Astrocyte of the spinal cord (primary cell): ENCODE measurements around the gene SMIM24.
A peak's percentile ranks its signal among the peaks of the same experiment; 100 is the strongest.

Experiments used
- DNase-seq: peaks from one replicate; pipeline ENCODE4 v3.0.0; 2011; ENCODE audit warnings: low read depth, low spot score
- H3K4me3 ChIP-seq: 2 replicates; pipeline ENCODE4 v1.5.1; 2011; ENCODE audit warnings: low read depth, mild to moderate bottlenecking, low read length, moderate library complexity
- in situ Hi-C: cut with HindIII; loops from 2 replicates; pipeline ENCODE4 v1.10.0; 2017; ENCODE audit warnings: low sequenced_read_pairs
- TF ChIP-seq, protein P1 (sequence below): IDR thresholded peaks from 2 replicates; pipeline ENCODE4 v1.5.1; 2012; ENCODE audit warnings: low read depth, mild to moderate bottlenecking, low read length, inconsistent platforms

The SMIM24 gene

DNA sequence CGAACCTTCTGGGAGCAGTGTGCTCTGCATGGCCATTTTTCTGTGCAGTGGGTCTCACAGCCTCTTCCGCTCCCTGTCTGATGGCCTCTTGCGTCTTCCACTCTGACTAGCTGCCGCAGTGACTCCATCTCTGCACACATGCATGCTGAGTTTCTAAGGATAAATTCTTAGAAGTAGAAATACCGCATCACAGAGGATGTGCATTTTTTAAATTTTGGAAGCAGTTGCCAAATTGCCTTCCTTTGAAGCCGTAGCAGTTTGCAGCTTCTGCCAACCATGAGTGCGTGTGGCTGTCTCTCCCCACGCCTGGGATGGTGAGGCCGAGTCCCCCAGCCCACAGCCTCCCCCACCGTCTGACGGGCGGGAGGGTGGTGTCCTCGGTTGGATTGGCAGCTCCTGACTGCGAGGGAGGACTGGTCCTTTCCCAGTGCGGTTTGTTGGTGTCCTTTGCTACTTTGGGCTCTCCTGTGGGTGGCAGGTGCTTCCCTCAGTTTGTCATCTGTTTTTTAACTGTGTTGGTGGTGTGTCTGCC lies 35.6 kb upstream of the SMIM24 start:
- H3K4me3 ChIP-seq, result no peak overlapping the region
- TF ChIP-seq, protein P1, sequence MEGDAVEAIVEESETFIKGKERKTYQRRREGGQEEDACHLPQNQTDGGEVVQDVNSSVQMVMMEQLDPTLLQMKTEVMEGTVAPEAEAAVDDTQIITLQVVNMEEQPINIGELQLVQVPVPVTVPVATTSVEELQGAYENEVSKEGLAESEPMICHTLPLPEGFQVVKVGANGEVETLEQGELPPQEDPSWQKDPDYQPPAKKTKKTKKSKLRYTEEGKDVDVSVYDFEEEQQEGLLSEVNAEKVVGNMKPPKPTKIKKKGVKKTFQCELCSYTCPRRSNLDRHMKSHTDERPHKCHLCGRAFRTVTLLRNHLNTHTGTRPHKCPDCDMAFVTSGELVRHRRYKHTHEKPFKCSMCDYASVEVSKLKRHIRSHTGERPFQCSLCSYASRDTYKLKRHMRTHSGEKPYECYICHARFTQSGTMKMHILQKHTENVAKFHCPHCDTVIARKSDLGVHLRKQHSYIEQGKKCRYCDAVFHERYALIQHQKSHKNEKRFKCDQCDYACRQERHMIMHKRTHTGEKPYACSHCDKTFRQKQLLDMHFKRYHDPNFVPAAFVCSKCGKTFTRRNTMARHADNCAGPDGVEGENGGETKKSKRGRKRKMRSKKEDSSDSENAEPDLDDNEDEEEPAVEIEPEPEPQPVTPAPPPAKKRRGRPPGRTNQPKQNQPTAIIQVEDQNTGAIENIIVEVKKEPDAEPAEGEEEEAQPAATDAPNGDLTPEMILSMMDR, result no peak
- peak; percentile 23 for DNase-seq
- in situ Hi-C loops, result no loop called here

- TF ChIP-seq, protein P1, result no peak
- in situ Hi-C loops, result no loop called here
- DNase-seq, result no peak
- H3K4me3 ChIP-seq, result no peak overlapping the region
These were observed 34.6 kb upstream of the SMIM24 start for GRCh38 chr19:3514930-3515329.

DNA sequence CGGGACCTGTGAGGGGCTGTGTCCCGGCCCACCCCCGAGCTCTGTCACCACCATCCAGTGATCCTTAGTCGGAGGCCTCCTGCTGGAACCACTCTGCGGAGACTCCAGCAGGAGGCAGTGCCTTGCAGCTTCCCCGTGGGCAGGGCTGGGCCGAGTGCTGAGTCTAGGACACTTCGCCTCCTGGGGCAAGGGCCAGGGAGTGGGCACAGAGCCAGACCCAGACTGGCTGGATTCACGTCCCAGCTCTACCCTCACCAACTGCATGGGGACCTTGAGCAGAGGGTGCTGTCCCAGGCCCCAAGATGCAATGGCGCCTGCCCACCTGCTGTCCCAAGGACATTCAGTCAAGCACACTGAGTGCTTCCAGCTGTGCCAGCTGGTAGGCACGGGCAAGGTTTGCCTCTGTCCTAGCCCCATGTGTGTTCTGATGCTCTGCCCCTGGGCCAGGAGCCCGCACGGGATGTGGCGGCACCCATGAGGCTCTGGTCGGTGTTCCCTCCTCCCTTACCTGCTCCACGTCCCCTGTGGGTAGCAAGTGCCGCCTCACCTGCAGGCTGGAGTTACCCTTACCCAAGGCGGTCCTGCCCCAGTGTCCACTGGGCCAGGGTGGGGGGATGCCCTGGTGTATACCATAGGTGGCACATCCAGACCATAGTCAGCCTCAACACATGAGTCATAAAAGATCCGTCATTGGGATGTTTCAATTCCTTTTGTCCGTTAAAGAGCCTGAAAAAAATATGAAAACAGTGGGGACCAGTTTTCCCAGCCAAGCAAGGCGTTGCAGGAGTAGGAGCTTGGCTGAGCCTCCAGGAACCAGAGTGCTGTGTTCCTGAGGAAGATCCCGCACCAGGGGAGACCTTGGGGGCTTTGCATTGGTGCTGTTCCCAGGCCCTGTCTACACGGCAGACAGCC lies 33.2 kb upstream of the SMIM24 start:
- no peak for DNase-seq
- in situ Hi-C loops, result no loop called here
- TF ChIP-seq, protein P1, result peak; percentile 5
- no peak overlapping the region for H3K4me3 ChIP-seq

DNA sequence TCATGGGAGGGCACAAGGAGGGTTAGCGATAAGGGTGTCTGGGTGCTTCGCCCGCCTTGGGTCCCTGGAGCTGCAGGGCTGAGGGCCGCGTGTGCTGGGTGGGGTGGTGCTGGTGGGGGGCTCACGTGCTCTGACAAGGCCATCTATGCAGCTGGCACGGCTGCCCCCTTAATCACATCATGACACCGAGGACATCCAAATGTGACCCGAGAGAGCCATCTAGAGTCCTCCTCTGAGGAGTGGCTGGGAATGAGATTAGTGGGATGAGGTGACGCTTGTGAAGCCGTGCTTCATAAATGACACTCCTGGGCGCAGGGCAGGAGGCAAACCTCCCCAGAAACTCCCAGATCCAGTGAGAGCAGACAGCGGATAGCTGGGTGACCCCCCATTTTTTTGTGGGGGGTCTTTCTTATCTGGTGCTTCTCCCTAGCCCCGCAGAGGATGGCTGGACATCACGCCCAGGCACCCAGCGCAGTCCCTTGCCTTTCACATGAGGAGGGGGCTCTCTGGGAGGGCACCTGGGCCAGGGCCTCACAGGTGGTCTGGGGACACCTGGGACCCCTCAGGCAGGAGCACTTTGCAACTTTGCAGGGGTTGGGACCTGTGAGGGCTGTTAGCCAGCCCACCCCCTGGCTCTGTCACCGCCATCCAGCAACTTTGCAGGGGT lies 32.4 kb upstream of the SMIM24 start:
- no peak for DNase-seq
- no peak overlapping the region for H3K4me3 ChIP-seq
- in situ Hi-C loops, result no loop called here
- TF ChIP-seq, protein P1, result no peak

DNA sequence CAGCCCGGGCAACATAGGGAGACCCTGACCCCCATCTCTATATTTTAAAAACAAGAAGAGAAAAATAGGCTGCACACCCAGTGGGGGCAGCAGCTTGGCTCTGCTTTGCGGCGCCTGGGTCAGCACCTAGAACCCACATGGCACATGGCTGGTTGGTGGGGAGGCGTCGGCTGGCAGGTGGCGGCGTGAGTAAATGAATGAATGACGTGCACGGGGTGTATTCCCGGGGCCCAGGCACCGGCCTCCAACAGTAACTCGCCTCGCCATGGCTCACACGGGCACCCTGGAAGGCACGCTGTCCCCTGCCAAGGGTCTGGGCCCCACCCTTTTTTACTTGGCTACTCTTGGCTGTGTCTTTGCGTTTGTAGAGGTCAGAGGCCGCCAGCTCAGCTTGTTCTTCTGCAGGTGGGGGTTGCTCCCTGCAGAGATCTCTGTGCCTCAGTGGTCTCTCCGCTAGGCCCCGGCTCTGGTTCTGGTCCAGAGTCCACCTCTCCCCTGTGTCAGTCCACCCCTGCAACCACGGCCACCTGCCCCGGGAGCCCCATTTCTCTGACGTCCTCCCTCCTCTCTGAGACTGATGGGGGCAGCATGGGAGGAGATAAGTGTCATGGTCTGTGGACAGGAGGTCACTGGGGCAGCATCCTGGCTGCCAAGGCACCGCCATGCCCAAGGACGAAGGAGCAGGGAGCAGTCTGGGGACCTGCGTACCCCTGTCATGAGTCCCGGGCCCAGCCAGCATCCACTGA lies 31.4 kb upstream of the SMIM24 start:
- no peak for DNase-seq
- TF ChIP-seq, protein P1, result no peak
- no peak overlapping the region for H3K4me3 ChIP-seq
- in situ Hi-C loops, result no loop called here

- TF ChIP-seq, protein P1, result no peak
- H3K4me3 ChIP-seq, result no peak overlapping the region
- no peak for DNase-seq
- in situ Hi-C loops, result no loop called here
These were observed 30.4 kb upstream of the SMIM24 start for GRCh38 chr19:3510727-3511126.
